IMR-90 (cell line): ENCODE measurements around the gene CCR9. TPM values are rescaled to one million over a fixed set of nuclear protein-coding genes. Genes with fewer than 3 reads are reported as not detected.

Source experiments
- ATAC-seq: fragments of 200-7000 bp; cut with Tn5 transposase; 2 replicates; pipeline ENCODE4 v1.9.1; 2020; ENCODE audit warnings: low read depth, mild to moderate bottlenecking, moderate library complexity
- BruUV-seq: library from RNA; stranded (reverse); fragments of 400-500 nt; replicated peaks from 2 replicates; lab custom pipeline; 2021; lab: Mats Ljungman, UMichigan
- CTCF ChIA-PET: fragments of 300-600 bp; formaldehyde crosslinking; extraction: SDS; loops from one replicate; lab custom pipeline; 2021; ENCODE audit warnings: antibody characterized with exemption; lab: Yijun Ruan, JAX
- POLR2A ChIA-PET: fragments of 300-600 bp; sonication (Branson Sonifier 250); formaldehyde crosslinking; loops from one replicate; lab custom pipeline; 2022; ENCODE audit warnings: antibody characterized with exemption; ENCODE audit not compliant: unreplicated experiment; lab: Charles Lee
- DNase-seq: peaks from one replicate; pipeline ENCODE4 v3.0.0; 2013
- H2AFZ ChIP-seq: replicated peaks from 2 replicates; pipeline ENCODE3; 2013; ENCODE audit warnings: low read length, mild to moderate bottlenecking; ENCODE audit not compliant: poor library complexity
- H2AK5ac ChIP-seq: 2 replicates; pipeline ENCODE4 v1.6.1; 2013; ENCODE audit warnings: low read depth, low read length, inconsistent platforms
- H2AK9ac ChIP-seq: replicated peaks from 2 replicates; pipeline ENCODE3; 2013; ENCODE audit warnings: mild to moderate bottlenecking, low read depth, low read length, moderate library complexity; ENCODE audit not compliant: poor library complexity
- H2BK120ac ChIP-seq: 2 replicates; pipeline ENCODE4 v1.6.1; 2013; ENCODE audit warnings: low read depth, low read length, inconsistent platforms
- H2BK15ac ChIP-seq: 3 replicates; pipeline ENCODE4 v1.6.1; 2013; ENCODE audit warnings: low read depth, low read length, inconsistent platforms
- H2BK20ac ChIP-seq: 2 replicates; pipeline ENCODE4 v1.6.1; 2013; ENCODE audit warnings: low read depth, mild to moderate bottlenecking, inconsistent platforms, low read length, moderate library complexity
- H2BK5ac ChIP-seq: 2 replicates; pipeline ENCODE4 v1.6.1; 2013; ENCODE audit warnings: mild to moderate bottlenecking, low read depth, low read length, inconsistent platforms; ENCODE audit not compliant: poor library complexity, severe bottlenecking
- H3K14ac ChIP-seq: replicated peaks from 2 replicates; pipeline ENCODE4 v1.6.1; 2013; ENCODE audit warnings: low read depth, low read length, inconsistent platforms
- H3K18ac ChIP-seq: 2 replicates; pipeline ENCODE4 v1.6.1; 2013; ENCODE audit warnings: low read depth, low read length, control low read depth
- H3K23ac ChIP-seq: 2 replicates; pipeline ENCODE4 v1.6.1; 2013; ENCODE audit warnings: low read depth, low read length, inconsistent platforms
- H3K27ac ChIP-seq: 2 replicates; pipeline ENCODE4 v1.5.1; 2013; ENCODE audit warnings: mild to moderate bottlenecking, control low read depth, low read length; ENCODE audit not compliant: insufficient read depth
- H3K27me3 ChIP-seq: 2 replicates; pipeline ENCODE4 v1.6.1; 2013; ENCODE audit warnings: low read length; ENCODE audit not compliant: control insufficient read depth, insufficient read depth
- H3K36me3 ChIP-seq: 2 replicates; pipeline ENCODE4 v1.6.1; 2013; ENCODE audit warnings: low read length, mixed read lengths; ENCODE audit not compliant: control insufficient read depth, insufficient read depth
- H3K4ac ChIP-seq: 2 replicates; pipeline ENCODE4 v1.6.1; 2013; ENCODE audit warnings: low read depth, low read length, inconsistent platforms
- H3K4me1 ChIP-seq: 2 replicates; pipeline ENCODE4 v1.6.1; 2013; ENCODE audit warnings: low read length, mixed read lengths; ENCODE audit not compliant: control insufficient read depth, insufficient read depth
- H3K4me2 ChIP-seq: 2 replicates; pipeline ENCODE4 v1.6.1; 2013; ENCODE audit warnings: low read depth, mild to moderate bottlenecking, control low read depth, low read length, moderate library complexity
- H3K4me3 ChIP-seq: 2 replicates; pipeline ENCODE4 v1.5.1; 2013; ENCODE audit warnings: low read depth, mild to moderate bottlenecking, control low read depth, low read length, moderate library complexity; ENCODE audit not compliant: insufficient read depth
- H3K56ac ChIP-seq: 2 replicates; pipeline ENCODE4 v1.6.1; 2013; ENCODE audit warnings: low read length, inconsistent platforms; ENCODE audit not compliant: insufficient read depth; ENCODE audit errors: extremely low read depth
- H3K79me1 ChIP-seq, 2 experiments: 2 replicates each; pipeline ENCODE4 v1.6.1; 2013; ENCODE audit warnings: low read length in 2 of 2, inconsistent platforms in 1 of 2, low read depth in 1 of 2
- H3K9ac ChIP-seq: 2 replicates; pipeline ENCODE4 v1.6.1; 2013; ENCODE audit warnings: low read depth, low read length, control low read depth
- H3K9me1 ChIP-seq: 2 replicates; pipeline ENCODE4 v1.6.1; 2013; ENCODE audit warnings: low read length, inconsistent platforms; ENCODE audit not compliant: insufficient read depth
- H3K9me3 ChIP-seq: 2 replicates; pipeline ENCODE4 v1.6.1; 2013; ENCODE audit warnings: low read length; ENCODE audit not compliant: control insufficient read depth, insufficient read depth
- H4K20me1 ChIP-seq: 2 replicates; pipeline ENCODE4 v1.6.1; 2013; ENCODE audit warnings: low read length, inconsistent platforms; ENCODE audit not compliant: insufficient read depth
- H4K5ac ChIP-seq: 2 replicates; pipeline ENCODE4 v1.6.1; 2013; ENCODE audit warnings: mild to moderate bottlenecking, low read depth, low read length, control low read depth
- H4K8ac ChIP-seq, 2 experiments: 2 replicates each; pipeline ENCODE4 v1.6.1; 2013; ENCODE audit warnings: low read depth in 2 of 2, low read length in 2 of 2, control low read depth in 1 of 2, inconsistent platforms in 1 of 2
- H4K91ac ChIP-seq: 2 replicates; pipeline ENCODE4 v1.6.1; 2013; ENCODE audit warnings: low read depth, low read length, inconsistent platforms; ENCODE audit not compliant: insufficient read depth
- BHLHE40 ChIP-seq: fragments of 150-350 bp; IDR thresholded peaks from 2 replicates; pipeline ENCODE4 v1.6.1; 2016; ENCODE audit warnings: mild to moderate bottlenecking, low read depth, low read length
- CEBPB ChIP-seq: IDR thresholded peaks from 2 replicates; pipeline ENCODE4 v1.6.1; 2012; ENCODE audit warnings: low read depth, low read length, improper control_type of control experiment
- CHD1 ChIP-seq: IDR thresholded peaks from 2 replicates; pipeline ENCODE4 v1.6.1; 2012; ENCODE audit warnings: low read depth, low read length, improper control_type of control experiment
- ELK1 ChIP-seq: fragments of 150-350 bp; IDR thresholded peaks from 2 replicates; pipeline ENCODE4 v1.6.1; 2016; ENCODE audit warnings: low read depth, mild to moderate bottlenecking, low read length, moderate library complexity, borderline replicate concordance
- MAFK ChIP-seq: IDR thresholded peaks from 2 replicates; pipeline ENCODE4 v1.6.1; 2012; ENCODE audit warnings: low read depth, low read length, improper control_type of control experiment
- MXI1 ChIP-seq: IDR thresholded peaks from 2 replicates; pipeline ENCODE4 v1.6.1; 2012; ENCODE audit warnings: low read depth, mild to moderate bottlenecking, low read length, moderate library complexity, borderline replicate concordance
- NFE2L2 ChIP-seq: fragments of 150-350 bp; IDR thresholded peaks from 2 replicates; pipeline ENCODE4 v1.6.1; 2016; ENCODE audit warnings: low read depth, mild to moderate bottlenecking, low read length
- POLR2A ChIP-seq: IDR thresholded peaks from 2 replicates; pipeline ENCODE4 v1.6.1; 2012; ENCODE audit warnings: mild to moderate bottlenecking, low read depth, low read length
- RAD21 ChIP-seq: IDR thresholded peaks from 2 replicates; pipeline ENCODE4 v1.6.1; 2012; ENCODE audit warnings: low read length, improper control_type of control experiment
- RCOR1 ChIP-seq: IDR thresholded peaks from 2 replicates; pipeline ENCODE4 v1.6.1; 2012; ENCODE audit warnings: mild to moderate bottlenecking, low read length, improper control_type of control experiment; ENCODE audit not compliant: insufficient replicate concordance
- RFX5 ChIP-seq: IDR thresholded peaks from 2 replicates; pipeline ENCODE4 v1.8.0; 2012; ENCODE audit warnings: low read depth, mild to moderate bottlenecking, low read length, moderate library complexity
- SMC3 ChIP-seq: fragments of 150-350 bp; IDR thresholded peaks from 2 replicates; pipeline ENCODE4 v1.6.1; 2016; ENCODE audit warnings: low read depth, mild to moderate bottlenecking, antibody characterized with exemption, low read length, moderate library complexity
- USF2 ChIP-seq: fragments of 150-350 bp; IDR thresholded peaks from 2 replicates; pipeline ENCODE4 v1.6.1; 2017; ENCODE audit warnings: mild to moderate bottlenecking, antibody characterized with exemption, low read length, low read depth
- WGBS, 2 experiments: methylation state at CpG; one replicate each; pipeline versions ENCODE4 v1.1.5 to v1.1.7; 2013; ENCODE audit warnings: missing lambda C conversion rate in 2 of 2; ENCODE audit not compliant: insufficient read length in 1 of 2; ENCODE audit errors: extremely low coverage in 2 of 2; 5-methylcytosine and 5-hydroxymethylcytosine counted together
- dilution Hi-C: fragments of 300-500 bp; cut with HindIII; formaldehyde crosslinking; loops from one replicate; pipeline ENCODE4 v1.14.3; 2018; ENCODE audit warnings: low sequenced_read_pairs; ENCODE audit not compliant: unreplicated experiment
- in situ Hi-C: fragments of 300-500 bp; cut with MboI; formaldehyde crosslinking; loops from 3 replicates; pipeline ENCODE4 v1.14.3; 2019; ENCODE audit warnings: low sequenced_read_pairs, inconsistent platforms, mixed read lengths
- intact Hi-C: fragments of 100-400 bp; cut with micrococcal nuclease; formaldehyde crosslinking; loops from 2 replicates; pipeline ENCODE4 v1.10.0; 2022
- polyA plus RNA-seq, 3 experiments: library from polyadenylated mRNA; depleted of rRNA; stranded (reverse); fragments of >200 nt; gene quantifications; 2 replicates each; pipeline ENCODE4 v1.2.3, GENCODE V29; 2012; ENCODE audit warnings: low replicate concordance in 1 of 3
- total RNA-seq: library from RNA; depleted of rRNA; stranded (reverse); fragments of >200 nt; gene quantifications from 2 replicates; pipeline ENCODE4 v1.2.3, GENCODE V29; 2012

The CCR9 gene
- total and polyA plus RNA-seq, 2 of the 4 experiments (the other 2 are of a cell fraction): not detected

DNA sequence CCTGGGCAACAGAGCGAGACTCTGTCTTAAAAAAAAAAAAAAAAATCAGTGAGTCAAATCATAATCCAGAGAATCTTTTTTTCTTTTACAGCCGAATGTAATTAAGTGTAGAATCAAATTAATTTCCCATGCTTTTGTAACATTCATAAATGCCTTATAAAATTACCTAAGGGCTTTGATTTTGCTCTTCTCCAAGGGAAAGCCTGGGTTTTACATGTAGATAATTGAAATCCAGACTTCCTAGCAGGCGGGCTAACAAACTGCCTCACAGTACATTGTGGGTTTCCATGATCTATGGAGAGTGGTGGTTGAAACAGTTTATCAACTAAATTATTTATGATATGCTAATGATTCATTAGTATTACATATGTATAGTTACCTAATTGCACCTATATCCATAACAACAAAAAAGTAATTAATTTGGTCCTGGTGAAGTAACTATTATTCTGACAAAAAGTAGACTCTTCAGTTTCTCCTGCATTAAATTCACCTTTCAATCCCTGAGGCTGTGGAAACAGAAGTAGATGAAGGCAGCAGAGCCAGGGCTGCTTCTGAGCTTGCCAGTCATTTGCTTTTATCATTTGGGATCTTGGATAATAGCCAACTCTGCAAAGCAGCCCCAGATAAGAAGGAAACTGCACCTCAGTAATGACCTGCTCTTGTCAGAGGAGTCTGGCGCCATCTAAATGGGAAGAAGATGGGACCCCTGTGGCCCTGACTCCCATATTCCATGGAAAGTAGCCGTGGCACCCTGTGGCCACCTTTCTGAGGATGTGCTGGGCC is 9.5 kb downstream of the CCR9 start:
- H3K27ac ChIP-seq: no peak overlapping the region
- no CpG with 5 or more reads among the region's 5 CpGs for WGBS, 2 experiments
- ChIA-PET CTCF (interaction anchor here (1.0 kb wide), 1 partner anchor 8 kb away, joined by 3 read pairs; no protein-coding TSS in a partner anchor), POLR2A (no interaction called here)
- no peaks in the 10 kb centered on the region for H3K9me3 ChIP-seq
- peak overlapping the region; percentile 86 for H2BK120ac ChIP-seq
- DNase-seq: no peak
- peak overlapping the region in 1 of 2 experiments; percentile 71; a peak in 2 of 4 replicates for H4K8ac ChIP-seq
- H3K27me3 ChIP-seq: peaks cover 6% of the 10 kb centered on the region
- in situ Hi-C loops (no loop called here), intact Hi-C loops (no loop called here), dilution Hi-C loops (no loop called here)
- peaks cover 12% of the 10 kb centered on the region; the same call in 1 of the 2 replicates for H3K9me1 ChIP-seq
- H3K14ac ChIP-seq: peak overlapping the region; percentile 88
- H2BK5ac ChIP-seq: no peak overlapping the region
- H2BK20ac ChIP-seq: peak overlapping the region; percentile 64; the same call in 1 of the 2 replicates
- no peak for TF ChIP-seq RAD21
- TF ChIP-seq ELK1: no peak
- TF ChIP-seq BHLHE40: no peak
- TF ChIP-seq SMC3: no peak
- TF ChIP-seq RFX5: no peak
- no peak for TF ChIP-seq RCOR1
- TF ChIP-seq CHD1: no peak
- no peak for TF ChIP-seq MXI1
- TF ChIP-seq NFE2L2: no peak
- no peak for TF ChIP-seq CEBPB
- no peak for TF ChIP-seq POLR2A
- no peak for TF ChIP-seq USF2
- TF ChIP-seq MAFK: no peak
- H2AFZ ChIP-seq: no peak overlapping the region
- no peak overlapping the region for H3K4me3 ChIP-seq
- no peak overlapping the region for H3K56ac ChIP-seq
- no peak overlapping the region for H3K9ac ChIP-seq
- H2BK15ac ChIP-seq: no peak overlapping the region; the same call in 2 of the 3 replicates
- 0 out of 2 replicates have a peak overlapping the region, but pooled peaks have one; percentile 39 for H2AK5ac ChIP-seq
- H3K18ac ChIP-seq: no peak overlapping the region; the same call in 1 of the 2 replicates
- H3K4ac ChIP-seq: peak overlapping the region; percentile 85
- H3K36me3 ChIP-seq: no peaks in the 10 kb centered on the region
- no peaks in the 10 kb centered on the region for H4K20me1 ChIP-seq
- H3K4me1 ChIP-seq: peaks cover 12% of the 10 kb centered on the region
- H2AK9ac ChIP-seq: no peak overlapping the region
- ATAC-seq: no peak
- H3K23ac ChIP-seq: no peak overlapping the region
- H4K5ac ChIP-seq: no peak overlapping the region
- peak overlapping the region; percentile 60; the same call in 1 of the 2 replicates for H4K91ac ChIP-seq
- no TSS peak for BruUV-seq
- H3K4me2 ChIP-seq: no peak overlapping the region
- H3K79me1 ChIP-seq: no peaks in the 10 kb centered on the region
